Glutamatergic neuron (in vitro differentiated cells): ENCODE data around the gene NEO1. TPM values are rescaled to one million over a fixed set of nuclear protein-coding genes. Genes with fewer than 3 reads are reported as not detected.

Source experiments
- DNase-seq: peaks from one replicate; pipeline ENCODE4 v3.0.0; 2022
- H3K27ac Mint-ChIP-seq: one replicate; pipeline ENCODE4 v1.8.0; 2020; ENCODE audit warnings: mild to moderate bottlenecking, mixed read lengths, inconsistent platforms; ENCODE audit not compliant: unreplicated experiment
- H3K27me3 Mint-ChIP-seq: one replicate; pipeline ENCODE4 v1.8.0; 2020; ENCODE audit warnings: mild to moderate bottlenecking, moderate library complexity, mixed read lengths, inconsistent platforms; ENCODE audit not compliant: unreplicated experiment
- H3K36me3 Mint-ChIP-seq: one replicate; pipeline ENCODE4 v1.8.0; 2020; ENCODE audit warnings: mild to moderate bottlenecking, mixed read lengths, inconsistent platforms; ENCODE audit not compliant: unreplicated experiment
- H3K4me1 Mint-ChIP-seq: one replicate; pipeline ENCODE4 v1.8.0; 2020; ENCODE audit warnings: mild to moderate bottlenecking, low read depth, mixed read lengths, inconsistent platforms; ENCODE audit not compliant: unreplicated experiment
- H3K4me3 Mint-ChIP-seq: one replicate; pipeline ENCODE4 v1.8.0; 2020; ENCODE audit warnings: mild to moderate bottlenecking, mixed read lengths, inconsistent platforms; ENCODE audit not compliant: unreplicated experiment
- H3K9me3 Mint-ChIP-seq: one replicate; pipeline ENCODE4 v1.8.0; 2020; ENCODE audit warnings: mild to moderate bottlenecking, moderate library complexity, mixed read lengths, inconsistent platforms; ENCODE audit not compliant: unreplicated experiment
- CTCF ChIP-seq: fragments of 200-600 bp; sonication (generic); IDR thresholded peaks from one replicate; pipeline ENCODE4 v1.5.0; 2021; ENCODE audit not compliant: partially characterized antibody, unreplicated experiment
- total RNA-seq: library from RNA; stranded (reverse); fragmentation: NEBNext Ultra II Directional; extraction: Animal tissue kit (Norgen Biotek cat#: 25700); gene quantifications from one replicate; pipeline ENCODE4 v1.2.1, GENCODE V29; 2021; ENCODE audit not compliant: unreplicated experiment

The NEO1 gene
- total RNA-seq, 1 donor from 2014 or later: 157 TPM

- peaks cover 15% of the 10 kb centered on the region for H3K36me3 Mint-ChIP-seq
- H3K27ac Mint-ChIP-seq: no peak overlapping the region
- H3K27me3 Mint-ChIP-seq: peaks cover 21% of the 10 kb centered on the region
- H3K4me3 Mint-ChIP-seq: no peak overlapping the region
- no peak for DNase-seq
- TF ChIP-seq CTCF: no peak
- H3K4me1 Mint-ChIP-seq: peaks cover 36% of the 10 kb centered on the region
- peaks cover 8% of the 10 kb centered on the region for H3K9me3 Mint-ChIP-seq
These were observed 272.4 kb downstream of the NEO1 start for GRCh38 chr15:73324496-73325170.

- H3K36me3 Mint-ChIP-seq: peaks cover 15% of the 10 kb centered on the region
- TF ChIP-seq CTCF: no peak
- peaks cover 43% of the 10 kb centered on the region for H3K4me1 Mint-ChIP-seq
- peak overlapping the region; percentile 73 for H3K27ac Mint-ChIP-seq
- H3K27me3 Mint-ChIP-seq: peaks cover 21% of the 10 kb centered on the region
- peak overlapping the region; percentile 35 for H3K4me3 Mint-ChIP-seq
- no peak for DNase-seq
- peaks cover 8% of the 10 kb centered on the region for H3K9me3 Mint-ChIP-seq
These were observed 273.1 kb downstream of the NEO1 start for GRCh38 chr15:73325191-73325861.

- H3K4me3 Mint-ChIP-seq: no peak overlapping the region
- H3K9me3 Mint-ChIP-seq: peaks cover 8% of the 10 kb centered on the region
- peaks cover 45% of the 10 kb centered on the region for H3K4me1 Mint-ChIP-seq
- no peak for TF ChIP-seq CTCF
- H3K27ac Mint-ChIP-seq: no peak overlapping the region
- no peak for DNase-seq
- H3K27me3 Mint-ChIP-seq: peaks cover 16% of the 10 kb centered on the region
- H3K36me3 Mint-ChIP-seq: peaks cover 15% of the 10 kb centered on the region
These were observed 273.9 kb downstream of the NEO1 start for GRCh38 chr15:73326157-73326556.

GRCh38 chr15:73328149-73328820 lies 276.0 kb downstream of the NEO1 start:
- DNase-seq: no peak
- Mint-ChIP-seq H3K4me3 (peak overlapping the region; percentile 19), H3K36me3 (peaks cover 15% of the 10 kb centered on the region), H3K27me3 (peaks cover 9% of the 10 kb centered on the region), H3K9me3 (peaks cover 2% of the 10 kb centered on the region), H3K4me1 (peaks cover 43% of the 10 kb centered on the region), H3K27ac (peak overlapping the region; percentile 40)
- no peak for TF ChIP-seq CTCF

- TF ChIP-seq CTCF: no peak
- peaks cover 9% of the 10 kb centered on the region for H3K27me3 Mint-ChIP-seq
- no peak overlapping the region for H3K27ac Mint-ChIP-seq
- peaks cover 2% of the 10 kb centered on the region for H3K9me3 Mint-ChIP-seq
- H3K4me1 Mint-ChIP-seq: peaks cover 43% of the 10 kb centered on the region
- H3K4me3 Mint-ChIP-seq: no peak overlapping the region
- no peak for DNase-seq
- peaks cover 15% of the 10 kb centered on the region for H3K36me3 Mint-ChIP-seq
These were observed 276.7 kb downstream of the NEO1 start for GRCh38 chr15:73328981-73329380.
